Ascending aorta (tissue), 2 donors: ENCODE data around the gene CUL2. TPM values are rescaled to one million over a fixed set of nuclear protein-coding genes. Genes with fewer than 3 reads are reported as not detected.
A peak's percentile ranks its signal among the peaks of the same experiment; 100 is the strongest.

ENCODE experiments used
- DNase-seq, 2 donors: peaks; one replicate each; pipeline ENCODE4 v3.0.0-alpha.2; 2019; ENCODE audit warnings: low spot score in 2 of 2
- H3K27ac ChIP-seq, 2 donors: fragments of 200-600 bp; sonication (generic); one replicate each; pipeline ENCODE4 v1.5.1; 2016 to 2017; ENCODE audit warnings: mild to moderate bottlenecking in 1 of 2
- H3K27me3 ChIP-seq: fragments of 200-600 bp; sonication (generic); one replicate; pipeline ENCODE4 v1.5.1; 2017
- H3K36me3 ChIP-seq, 2 donors: fragments of 200-600 bp; sonication (generic); one replicate each; pipeline ENCODE4 v1.5.1; 2016
- H3K4me1 ChIP-seq, 2 donors: fragments of 200-600 bp; sonication (generic); one replicate each; pipeline ENCODE4 v1.5.1; 2016 to 2017; ENCODE audit warnings: mild to moderate bottlenecking in 1 of 2
- H3K4me3 ChIP-seq, 2 donors: fragments of 200-600 bp; sonication (generic); one replicate each; pipeline ENCODE4 v1.5.1; 2016 to 2017; ENCODE audit warnings: mild to moderate bottlenecking in 1 of 2
- H3K9me3 ChIP-seq, 2 donors: fragments of 200-600 bp; sonication (generic); one replicate each; pipeline ENCODE4 v1.5.1; 2016
- CTCF ChIP-seq, 3 experiments: fragments of 200-600 bp in 2 of 3; fragments of 450-650 bp in 1 of 3; sonication (generic) in 2 of 3; IDR thresholded peaks; one replicate each; pipeline ENCODE4 v1.5.1; 2016 to 2019; ENCODE audit warnings: antibody characterized with exemption in 3 of 3, mild to moderate bottlenecking in 1 of 3, moderate library complexity in 1 of 3
- intact Hi-C: fragments of 100-400 bp; cut with DNase I; formaldehyde crosslinking; loops from one replicate; pipeline ENCODE4 v1.15.1; 2023
- total RNA-seq: library from RNA; depleted of rRNA; stranded (reverse); fragments of >200 nt; gene quantifications from one replicate; pipeline ENCODE4 v1.1.0, GENCODE V29; 2016

The CUL2 gene
- 9.7 TPM for total RNA-seq

DNA sequence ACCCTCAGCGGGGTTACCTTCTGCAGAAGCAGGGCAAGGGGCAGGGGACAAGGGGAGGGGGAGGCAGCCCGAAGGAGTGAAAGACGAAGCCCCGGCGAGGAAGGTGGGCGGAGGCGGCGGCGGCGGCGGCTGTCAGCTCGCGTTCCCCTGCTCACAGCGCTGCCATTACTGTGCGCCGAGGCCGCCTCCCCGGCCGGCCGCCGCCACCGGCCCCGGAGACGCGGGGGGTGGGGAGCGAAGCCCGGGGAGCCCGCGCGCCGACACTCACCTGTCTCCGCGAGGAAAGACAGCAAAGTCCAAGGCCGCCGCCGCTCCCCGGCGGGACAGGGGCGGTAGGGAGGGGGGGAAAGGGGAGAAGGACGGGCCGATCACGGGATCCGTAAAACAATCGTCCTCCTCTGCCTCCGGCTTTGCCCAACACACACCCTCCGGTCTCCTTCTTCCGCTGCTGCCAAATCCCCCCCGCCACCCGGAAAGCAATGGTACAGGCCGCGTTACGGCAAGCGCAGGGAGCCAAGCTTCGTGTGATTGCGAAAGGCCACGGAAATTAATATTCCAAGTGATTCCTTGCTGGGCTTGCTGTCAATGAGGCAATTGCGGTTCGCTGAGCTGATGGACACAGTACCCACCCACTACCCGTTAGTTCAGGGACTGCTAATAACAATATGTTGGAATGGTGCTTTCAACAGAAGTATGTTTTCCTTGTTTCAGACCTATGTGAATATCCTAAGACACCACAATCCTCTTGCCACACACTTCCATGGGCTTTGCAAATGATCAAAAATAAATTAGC is at the start of gene CUL2:
TSS of gene CUL2 (minus strand) at position 180 of the 793 bp plus-strand sequence. CDS start 19,024 bp downstream, outside the sequence.
- no peaks in the 10 kb centered on the region for H3K27me3 ChIP-seq

GRCh38 chr10:35136263-35136815 is 46.2 kb upstream of the CUL2 start:
- DNase-seq: no peak
- Histone ChIP-seq H3K36me3 (no peaks in the 10 kb centered on the region), H3K9me3 (no peaks in the 10 kb centered on the region), H3K27me3 (no peaks in the 10 kb centered on the region), H3K4me1 (peaks cover 0 to 4% of the 10 kb centered on the region in 2 donors), H3K4me3 (no peak overlapping the region), H3K27ac (no peak overlapping the region)
- intact Hi-C loops: no loop called here
- TF ChIP-seq CTCF (IDR thresholded peaks at IDR 0.05): no peak

More for the DNA sequence above, at the start of gene CUL2:
- intact Hi-C loops: loop anchor here (1.0 kb wide), 1 partner anchor 36 kb away; the partner anchor contains the start of gene CREM
- H3K4me3 ChIP-seq: peak within 1 kb of the TSS; percentile 97 to 99
- peak; percentile 46 to 95 for DNase-seq
- no peaks in the 10 kb centered on the region for H3K9me3 ChIP-seq
- no peaks in the 10 kb centered on the region for H3K36me3 ChIP-seq
- H3K27ac ChIP-seq: peak within 1 kb of the TSS; percentile 94 to 96
- TF ChIP-seq CTCF (IDR thresholded peaks at IDR 0.05): no peak
- H3K4me1 ChIP-seq: peaks cover 0 to 26% of the 10 kb centered on the region in 2 donors

GRCh38 chr10:35135861-35136260 is 45.7 kb upstream of the CUL2 start:
- H3K27me3 ChIP-seq: no peaks in the 10 kb centered on the region
- peaks cover 0 to 4% of the 10 kb centered on the region in 2 donors for H3K4me1 ChIP-seq
- no peak for DNase-seq
- no peaks in the 10 kb centered on the region for H3K9me3 ChIP-seq
- no peak for TF ChIP-seq CTCF (IDR thresholded peaks at IDR 0.05)
- no peak overlapping the region for H3K4me3 ChIP-seq
- H3K36me3 ChIP-seq: no peaks in the 10 kb centered on the region
- H3K27ac ChIP-seq: no peak overlapping the region
- intact Hi-C loops: no loop called here

DNA sequence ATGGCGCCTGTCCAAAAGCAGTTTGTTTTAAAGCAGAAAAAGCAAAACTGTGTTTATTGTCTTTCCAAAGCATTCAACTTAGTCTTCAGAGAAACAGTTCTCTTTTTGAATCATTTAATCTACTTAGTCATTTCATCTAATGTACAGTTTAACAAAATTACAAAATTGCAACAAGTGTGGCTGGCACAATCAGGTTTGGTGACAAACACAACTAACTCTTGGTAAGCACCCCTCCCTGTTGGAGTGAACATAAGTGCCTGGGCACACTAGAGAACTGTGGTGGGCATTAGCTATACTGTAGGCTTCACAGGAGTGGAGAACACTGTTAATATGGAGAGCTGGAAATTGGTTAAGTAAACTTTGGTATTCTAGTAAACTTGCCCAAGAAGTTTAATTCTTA is 43.4 kb upstream of the CUL2 start:
- H3K36me3 ChIP-seq: no peaks in the 10 kb centered on the region
- intact Hi-C loops: no loop called here
- no peak overlapping the region for H3K27ac ChIP-seq
- H3K9me3 ChIP-seq: no peaks in the 10 kb centered on the region
- H3K27me3 ChIP-seq: no peaks in the 10 kb centered on the region
- H3K4me1 ChIP-seq: peaks cover 0 to 7% of the 10 kb centered on the region in 2 donors
- DNase-seq: no peak
- H3K4me3 ChIP-seq: no peak overlapping the region
- no peak for TF ChIP-seq CTCF (IDR thresholded peaks at IDR 0.05)

GRCh38 chr10:35132727-35133126 is 42.6 kb upstream of the CUL2 start:
- peaks cover 0 to 7% of the 10 kb centered on the region in 2 donors for H3K4me1 ChIP-seq
- no peaks in the 10 kb centered on the region for H3K9me3 ChIP-seq
- no peak overlapping the region for H3K4me3 ChIP-seq
- DNase-seq: no peak
- intact Hi-C loops: no loop called here
- H3K27me3 ChIP-seq: no peaks in the 10 kb centered on the region
- no peak overlapping the region for H3K27ac ChIP-seq
- no peaks in the 10 kb centered on the region for H3K36me3 ChIP-seq
- no peak for TF ChIP-seq CTCF (IDR thresholded peaks at IDR 0.05)
